ENCODE results near the gene DACT2.
"Not testable (repeated sequence)": the region's sequence is repeated elsewhere in the genome, so short reads cannot be mapped to it uniquely, and the experiment has no call there.

Gene DACT2

DNA sequence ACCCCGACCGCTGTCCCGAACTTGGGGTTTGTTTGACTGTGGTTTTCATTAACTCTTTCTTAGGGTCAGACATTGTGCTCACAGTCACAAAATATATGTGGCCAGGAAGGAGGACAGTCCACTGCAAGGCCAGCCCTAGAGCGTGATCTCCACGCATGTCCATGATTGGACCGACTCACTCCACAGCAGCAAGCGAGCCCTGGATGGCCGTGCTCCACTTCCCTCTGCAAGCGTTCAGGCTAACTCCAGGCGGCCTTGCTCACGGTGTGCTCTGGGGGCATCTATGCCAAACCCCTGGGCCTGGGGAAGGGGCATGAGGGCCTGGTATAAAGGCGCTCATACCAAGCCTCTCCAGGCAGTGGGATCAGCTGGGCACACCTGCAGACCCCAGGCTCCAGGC lies 5.6 kb downstream of the DACT2 start:
- no peak overlapping the region for H3K4me3 ChIP-seq (ENCODE audit: low read depth in 1 of 5, low read length in 5 of 5)
- H3K9me3 ChIP-seq (ENCODE audit: control insufficient read depth in 5 of 5, low read length in 5 of 5) = no peaks in the 10 kb centered on the region
- H3K4me1 ChIP-seq (ENCODE audit: control insufficient read depth in 5 of 5, insufficient read depth in 5 of 5, low read length in 5 of 5) = no peaks in the 10 kb centered on the region
- no peaks in the 10 kb centered on the region for H3K36me3 ChIP-seq (ENCODE audit: control insufficient read depth in 5 of 5, insufficient read depth in 5 of 5, low read length in 5 of 5)
- peaks cover 7 to 29% (median 14%) of the 10 kb centered on the region in 5 donors for H3K27me3 ChIP-seq (ENCODE audit: control insufficient read depth in 5 of 5, insufficient read depth in 4 of 5, low read length in 5 of 5)
- no peak overlapping the region for H3K9ac ChIP-seq (ENCODE audit: low read length in 5 of 5)
- H3K27ac ChIP-seq (ENCODE audit: low read depth, low read length) = no peak overlapping the region

DNA sequence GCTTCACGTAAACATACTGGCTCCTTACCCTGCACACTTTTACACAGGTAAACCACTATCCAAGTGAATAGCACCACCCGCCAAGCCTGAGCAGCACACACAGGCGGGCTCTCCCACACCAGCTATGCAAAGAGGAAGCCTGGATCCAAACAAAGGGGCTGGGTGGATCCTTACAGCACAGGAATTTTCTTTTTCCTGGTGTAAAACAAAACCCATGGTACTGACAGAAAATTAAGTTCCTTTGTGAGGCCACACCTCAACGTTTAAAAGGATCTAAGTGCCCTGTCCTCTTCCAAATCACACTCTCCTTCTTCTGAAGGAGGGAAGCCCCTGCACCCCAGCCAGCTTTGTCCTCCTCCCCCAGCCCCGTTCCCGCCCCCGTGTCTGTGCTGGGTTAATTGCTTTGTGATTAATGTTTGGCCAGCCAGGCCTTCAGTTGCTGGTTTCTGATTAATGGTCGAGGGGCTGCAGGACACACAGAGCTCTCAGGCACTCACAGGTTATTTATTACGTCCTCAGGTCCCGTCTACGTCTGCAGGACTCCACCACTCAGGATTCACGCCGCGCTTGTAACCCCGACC lies 6.1 kb downstream of the DACT2 start:
- no peak overlapping the region for H3K27ac ChIP-seq (ENCODE audit: low read depth, low read length)
- no peak overlapping the region for H3K4me3 ChIP-seq (ENCODE audit: low read depth in 1 of 5, low read length in 5 of 5)

DNA sequence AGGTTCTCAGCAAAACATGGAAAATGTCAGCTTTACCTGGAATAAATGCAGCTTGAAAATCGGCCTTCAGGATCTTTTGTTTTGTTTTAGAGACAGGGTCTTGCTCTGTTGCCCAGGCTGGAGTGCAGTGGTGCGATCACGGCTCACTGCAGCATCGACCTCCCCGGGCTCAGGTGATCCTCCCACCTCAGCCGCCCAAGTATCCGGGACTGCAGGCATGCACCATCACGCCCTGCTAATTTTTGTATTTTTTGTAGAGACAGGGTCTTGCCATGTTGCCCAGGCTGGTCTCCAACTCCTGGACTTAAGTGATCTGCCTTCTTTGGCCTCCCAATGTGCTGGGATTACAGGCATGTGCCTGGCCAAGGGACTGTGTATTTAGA lies 7.5 kb downstream of the DACT2 start:
- H3K9ac ChIP-seq (ENCODE audit: low read length in 5 of 5); H3K27ac ChIP-seq (ENCODE audit: low read depth, low read length); H3K36me3 ChIP-seq (ENCODE audit: control insufficient read depth in 5 of 5, insufficient read depth in 5 of 5, low read length in 5 of 5); H3K9me3 ChIP-seq (ENCODE audit: control insufficient read depth in 5 of 5, low read length in 5 of 5); H3K4me3 ChIP-seq (ENCODE audit: low read depth in 1 of 5, low read length in 5 of 5); H3K4me1 ChIP-seq (ENCODE audit: control insufficient read depth in 5 of 5, insufficient read depth in 5 of 5, low read length in 5 of 5): not testable (repeated sequence)
- peaks cover 2 to 18% (median 5%) of the 10 kb centered on the region in 5 donors for H3K27me3 ChIP-seq (ENCODE audit: control insufficient read depth in 5 of 5, insufficient read depth in 4 of 5, low read length in 5 of 5)

More for the DNA sequence above, 6.1 kb downstream of the DACT2 start:
- Histone ChIP-seq H3K9me3 (ENCODE audit: control insufficient read depth in 5 of 5, low read length in 5 of 5) (no peaks in the 10 kb centered on the region), H3K4me1 (ENCODE audit: control insufficient read depth in 5 of 5, insufficient read depth in 5 of 5, low read length in 5 of 5) (no peaks in the 10 kb centered on the region), H3K36me3 (ENCODE audit: control insufficient read depth in 5 of 5, insufficient read depth in 5 of 5, low read length in 5 of 5) (no peaks in the 10 kb centered on the region), H3K27me3 (ENCODE audit: control insufficient read depth in 5 of 5, insufficient read depth in 4 of 5, low read length in 5 of 5) (peaks cover 2 to 24% (median 9%) of the 10 kb centered on the region in 5 donors), H3K9ac (ENCODE audit: low read length in 5 of 5) (no peak overlapping the region)

DNA sequence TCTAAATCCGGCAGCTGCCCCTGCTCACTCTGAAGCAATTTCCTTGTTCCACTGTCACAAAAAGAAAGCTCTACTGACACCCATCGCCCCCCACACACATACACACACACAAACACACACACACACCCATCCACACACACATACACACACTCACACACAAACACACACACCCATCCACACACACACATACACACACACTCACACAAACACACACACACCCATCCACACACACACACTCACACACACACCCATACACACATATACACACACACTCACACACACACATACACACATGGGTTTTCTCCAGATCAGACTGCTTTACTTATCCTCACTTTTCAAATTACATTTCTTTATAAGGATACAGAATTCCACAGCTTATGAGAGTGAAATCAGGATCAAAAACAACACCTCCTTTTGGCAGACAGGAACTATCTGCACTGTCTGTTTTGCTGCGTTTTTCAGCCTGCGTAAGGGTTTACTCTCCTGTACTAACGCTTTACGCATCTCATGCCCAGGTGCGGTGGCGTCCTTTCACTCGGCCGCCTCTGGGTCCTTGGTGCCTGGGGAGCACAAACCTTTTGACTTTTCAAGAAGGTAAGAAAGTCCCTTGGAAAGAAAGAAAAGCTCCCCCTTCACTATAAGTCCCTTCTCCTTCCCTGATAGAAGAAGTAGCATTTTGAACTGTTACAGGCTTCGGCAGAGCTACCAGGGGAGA lies 8.0 kb downstream of the DACT2 start:
- H3K36me3 ChIP-seq (ENCODE audit: control insufficient read depth in 5 of 5, insufficient read depth in 5 of 5, low read length in 5 of 5) = no peaks in the 10 kb centered on the region
- H3K27ac ChIP-seq (ENCODE audit: low read depth, low read length) = no peak overlapping the region
- H3K4me1 ChIP-seq (ENCODE audit: control insufficient read depth in 5 of 5, insufficient read depth in 5 of 5, low read length in 5 of 5) = no peaks in the 10 kb centered on the region
- peaks cover 2 to 21% (median 6%) of the 10 kb centered on the region in 5 donors for H3K27me3 ChIP-seq (ENCODE audit: control insufficient read depth in 5 of 5, insufficient read depth in 4 of 5, low read length in 5 of 5)
- no peak overlapping the region for H3K4me3 ChIP-seq (ENCODE audit: low read depth in 1 of 5, low read length in 5 of 5)
- H3K9me3 ChIP-seq (ENCODE audit: control insufficient read depth in 5 of 5, low read length in 5 of 5) = no peaks in the 10 kb centered on the region
- no peak overlapping the region for H3K9ac ChIP-seq (ENCODE audit: low read length in 5 of 5)

DNA sequence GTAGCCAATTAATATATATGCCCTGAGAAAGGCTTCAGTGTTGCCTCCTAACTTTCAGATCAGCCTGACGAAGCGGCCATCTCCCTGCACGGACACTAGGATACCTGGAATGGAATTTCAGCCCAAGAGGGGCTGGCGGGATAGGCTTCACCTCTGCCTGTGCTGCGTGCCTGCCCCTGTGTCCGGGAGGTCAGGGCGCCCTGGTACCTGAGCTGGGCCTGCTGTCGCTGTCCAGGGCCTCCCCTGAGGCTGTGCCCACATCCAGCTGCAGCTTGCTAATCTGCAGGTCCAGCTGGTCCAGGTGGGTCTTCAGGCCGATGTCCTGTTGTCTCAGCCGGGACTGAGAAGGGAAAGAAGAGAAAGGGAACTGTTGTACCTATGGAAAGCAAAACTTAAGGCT lies 8.6 kb downstream of the DACT2 start:
- H3K4me3 ChIP-seq (ENCODE audit: low read depth in 1 of 5, low read length in 5 of 5) = no peak overlapping the region
- no peak overlapping the region for H3K9ac ChIP-seq (ENCODE audit: low read length in 5 of 5)
- peaks cover 2 to 21% (median 6%) of the 10 kb centered on the region in 5 donors for H3K27me3 ChIP-seq (ENCODE audit: control insufficient read depth in 5 of 5, insufficient read depth in 4 of 5, low read length in 5 of 5)
- H3K36me3 ChIP-seq (ENCODE audit: control insufficient read depth in 5 of 5, insufficient read depth in 5 of 5, low read length in 5 of 5) = no peaks in the 10 kb centered on the region
- H3K9me3 ChIP-seq (ENCODE audit: control insufficient read depth in 5 of 5, low read length in 5 of 5) = no peaks in the 10 kb centered on the region
- H3K4me1 ChIP-seq (ENCODE audit: control insufficient read depth in 5 of 5, insufficient read depth in 5 of 5, low read length in 5 of 5) = no peaks in the 10 kb centered on the region
- H3K27ac ChIP-seq (ENCODE audit: low read depth, low read length) = no peak overlapping the region

DNA sequence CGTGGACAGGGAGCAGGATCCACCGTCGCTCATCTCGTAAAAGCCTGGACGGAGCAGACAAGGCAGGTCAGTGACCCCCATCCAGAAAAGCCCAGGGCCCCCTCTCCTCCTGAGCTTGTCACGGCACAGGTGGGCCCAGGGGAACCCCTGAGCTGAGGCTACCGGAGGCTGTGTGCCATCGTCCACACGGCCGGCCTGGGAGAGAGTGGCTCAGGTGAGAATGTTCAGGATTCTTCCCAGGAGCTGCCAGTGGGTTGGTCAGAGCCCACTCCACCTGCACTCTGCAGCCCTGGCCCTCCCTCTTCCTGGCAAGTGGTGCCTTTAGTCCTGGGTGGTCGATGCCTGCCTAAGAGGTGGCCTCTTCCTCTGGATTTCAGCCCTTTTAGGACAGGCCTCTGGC lies 9.2 kb downstream of the DACT2 start:
- Histone ChIP-seq H3K36me3 (ENCODE audit: control insufficient read depth in 5 of 5, insufficient read depth in 5 of 5, low read length in 5 of 5) (no peaks in the 10 kb centered on the region), H3K4me1 (ENCODE audit: control insufficient read depth in 5 of 5, insufficient read depth in 5 of 5, low read length in 5 of 5) (no peaks in the 10 kb centered on the region), H3K27ac (ENCODE audit: low read depth, low read length) (no peak overlapping the region), H3K9me3 (ENCODE audit: control insufficient read depth in 5 of 5, low read length in 5 of 5) (no peaks in the 10 kb centered on the region), H3K9ac (ENCODE audit: low read length in 5 of 5) (no peak overlapping the region), H3K27me3 (ENCODE audit: control insufficient read depth in 5 of 5, insufficient read depth in 4 of 5, low read length in 5 of 5) (peaks cover 0 to 18% (median 4%) of the 10 kb centered on the region in 5 donors), H3K4me3 (ENCODE audit: low read depth in 1 of 5, low read length in 5 of 5) (no peak overlapping the region)

DNA sequence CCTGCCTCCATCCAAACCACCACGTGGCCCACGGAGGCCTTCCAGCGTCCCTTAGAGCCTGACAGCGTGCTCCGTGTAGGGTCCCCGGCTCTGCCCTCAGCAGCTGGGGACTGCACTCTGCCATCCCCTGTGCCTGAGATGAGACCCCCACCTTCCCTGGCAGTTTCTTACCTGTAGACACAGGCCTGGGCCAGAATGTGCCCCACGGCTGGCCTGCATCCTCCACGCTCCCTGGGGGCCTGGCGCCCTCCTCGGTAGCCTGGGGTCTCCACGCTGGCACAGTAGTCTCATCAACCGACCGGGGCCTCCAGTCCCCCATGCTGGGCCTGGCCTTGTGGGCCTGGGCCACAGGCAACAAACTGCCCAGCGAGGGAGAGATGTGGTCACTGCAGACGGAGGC lies 9.6 kb downstream of the DACT2 start:
- no peaks in the 10 kb centered on the region for H3K9me3 ChIP-seq (ENCODE audit: control insufficient read depth in 5 of 5, low read length in 5 of 5)
- no peak overlapping the region for H3K4me3 ChIP-seq (ENCODE audit: low read depth in 1 of 5, low read length in 5 of 5)
- no peaks in the 10 kb centered on the region for H3K36me3 ChIP-seq (ENCODE audit: control insufficient read depth in 5 of 5, insufficient read depth in 5 of 5, low read length in 5 of 5)
- H3K27ac ChIP-seq (ENCODE audit: low read depth, low read length) = no peak overlapping the region
- H3K27me3 ChIP-seq (ENCODE audit: control insufficient read depth in 5 of 5, insufficient read depth in 4 of 5, low read length in 5 of 5) = peaks cover 0 to 14% (median 3%) of the 10 kb centered on the region in 5 donors
- H3K9ac ChIP-seq (ENCODE audit: low read length in 5 of 5) = no peak overlapping the region
- H3K4me1 ChIP-seq (ENCODE audit: control insufficient read depth in 5 of 5, insufficient read depth in 5 of 5, low read length in 5 of 5) = no peaks in the 10 kb centered on the region

DNA sequence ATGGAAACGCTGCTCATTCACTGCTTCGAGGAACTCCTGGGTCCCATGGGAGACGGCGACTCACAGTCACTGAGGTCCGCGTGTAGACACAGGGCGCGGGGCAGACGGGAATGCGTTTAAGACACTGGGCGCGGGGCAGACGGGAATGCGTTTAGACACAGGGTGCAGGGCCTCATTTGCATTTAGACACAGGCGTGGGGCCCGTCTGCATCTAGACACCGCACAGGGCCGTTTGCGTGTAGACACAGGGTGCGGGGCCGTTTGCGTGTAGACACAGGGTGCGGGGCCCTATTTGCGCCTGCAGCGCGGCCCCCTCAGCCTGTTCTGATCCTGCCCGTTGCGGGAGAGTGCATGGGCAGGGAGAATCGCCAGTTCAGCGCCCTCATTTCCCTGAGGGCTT lies 10.4 kb downstream of the DACT2 start:
- H3K4me1 ChIP-seq (ENCODE audit: control insufficient read depth in 5 of 5, insufficient read depth in 5 of 5, low read length in 5 of 5) = no peaks in the 10 kb centered on the region
- no peak overlapping the region for H3K4me3 ChIP-seq (ENCODE audit: low read depth in 1 of 5, low read length in 5 of 5)
- H3K27ac ChIP-seq (ENCODE audit: low read depth, low read length) = no peak overlapping the region
- no peaks in the 10 kb centered on the region for H3K36me3 ChIP-seq (ENCODE audit: control insufficient read depth in 5 of 5, insufficient read depth in 5 of 5, low read length in 5 of 5)
- no peak overlapping the region for H3K9ac ChIP-seq (ENCODE audit: low read length in 5 of 5)
- no peaks in the 10 kb centered on the region for H3K9me3 ChIP-seq (ENCODE audit: control insufficient read depth in 5 of 5, low read length in 5 of 5)
- H3K27me3 ChIP-seq (ENCODE audit: control insufficient read depth in 5 of 5, insufficient read depth in 4 of 5, low read length in 5 of 5) = peaks cover 0 to 9% (median 3%) of the 10 kb centered on the region in 5 donors

DNA sequence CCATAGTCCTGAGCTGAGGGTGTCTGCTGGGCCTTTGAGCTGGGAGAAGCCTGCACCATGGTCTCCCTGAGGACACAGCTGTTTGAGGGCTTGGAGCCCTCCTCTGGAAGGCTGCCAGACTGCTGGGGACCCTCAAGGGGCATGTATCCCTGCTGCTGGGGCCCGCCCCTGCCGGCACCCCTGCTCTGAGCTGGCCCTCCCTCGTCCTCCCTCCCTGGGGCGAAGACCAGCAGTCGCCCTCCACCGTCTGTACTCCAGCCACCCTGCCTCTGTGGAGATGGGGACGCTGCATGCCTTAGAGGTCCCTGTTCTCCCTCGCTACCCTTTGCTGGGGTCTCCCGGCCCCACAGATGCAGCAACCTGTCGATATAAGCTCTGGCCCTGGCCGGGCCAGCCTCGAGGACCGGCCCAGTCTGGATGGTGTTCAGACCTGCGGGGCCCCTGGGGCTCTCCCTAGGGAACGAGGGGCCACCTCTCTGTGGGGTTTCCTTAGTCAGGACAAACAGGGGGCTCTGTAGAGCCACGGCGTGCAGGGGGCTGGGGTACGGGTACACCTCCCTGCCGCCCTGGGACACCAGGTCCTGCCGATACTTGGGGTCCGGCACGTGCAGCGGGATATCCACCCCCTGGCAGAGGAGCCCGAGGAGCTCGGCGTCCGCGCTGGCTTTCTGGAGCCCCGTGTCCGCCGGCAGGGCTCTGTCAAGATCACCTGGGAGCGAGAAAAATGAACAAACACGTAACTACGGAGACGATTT lies 11.0 kb downstream of the DACT2 start:
- peaks cover 0 to 9% (median 3%) of the 10 kb centered on the region in 5 donors for H3K27me3 ChIP-seq (ENCODE audit: control insufficient read depth in 5 of 5, insufficient read depth in 4 of 5, low read length in 5 of 5)
- H3K4me3 ChIP-seq (ENCODE audit: low read depth in 1 of 5, low read length in 5 of 5) = no peak overlapping the region
- no peaks in the 10 kb centered on the region for H3K9me3 ChIP-seq (ENCODE audit: control insufficient read depth in 5 of 5, low read length in 5 of 5)
- no peak overlapping the region for H3K27ac ChIP-seq (ENCODE audit: low read depth, low read length)
- no peaks in the 10 kb centered on the region for H3K4me1 ChIP-seq (ENCODE audit: control insufficient read depth in 5 of 5, insufficient read depth in 5 of 5, low read length in 5 of 5)
- H3K9ac ChIP-seq (ENCODE audit: low read length in 5 of 5) = no peak overlapping the region
- no peaks in the 10 kb centered on the region for H3K36me3 ChIP-seq (ENCODE audit: control insufficient read depth in 5 of 5, insufficient read depth in 5 of 5, low read length in 5 of 5)

DNA sequence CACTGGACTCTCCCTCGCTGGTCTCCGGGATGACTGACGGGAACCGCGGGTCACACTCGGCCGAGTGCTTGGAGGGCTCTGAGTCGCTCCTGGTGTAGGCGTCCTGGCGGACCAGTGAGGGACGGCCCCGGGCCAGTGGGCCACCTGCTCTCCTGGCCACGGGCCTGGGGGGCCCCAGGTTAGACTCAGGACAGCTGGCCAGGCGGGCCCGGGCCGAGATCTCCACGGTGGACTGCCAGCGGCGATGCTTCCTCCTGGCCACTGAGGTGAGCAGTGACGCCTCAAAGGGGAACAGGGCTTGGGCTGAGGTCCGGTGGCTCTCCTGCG lies 11.9 kb downstream of the DACT2 start:
- H3K9me3 ChIP-seq (ENCODE audit: control insufficient read depth in 5 of 5, low read length in 5 of 5) = no peaks in the 10 kb centered on the region
- H3K4me1 ChIP-seq (ENCODE audit: control insufficient read depth in 5 of 5, insufficient read depth in 5 of 5, low read length in 5 of 5) = no peaks in the 10 kb centered on the region
- H3K36me3 ChIP-seq (ENCODE audit: control insufficient read depth in 5 of 5, insufficient read depth in 5 of 5, low read length in 5 of 5) = no peaks in the 10 kb centered on the region
- H3K27me3 ChIP-seq (ENCODE audit: control insufficient read depth in 5 of 5, insufficient read depth in 4 of 5, low read length in 5 of 5) = peaks cover 0 to 9% (median 3%) of the 10 kb centered on the region in 5 donors
- H3K9ac ChIP-seq (ENCODE audit: low read length in 5 of 5) = no peak overlapping the region
- no peak overlapping the region for H3K4me3 ChIP-seq (ENCODE audit: low read depth in 1 of 5, low read length in 5 of 5)
- H3K27ac ChIP-seq (ENCODE audit: low read depth, low read length) = no peak overlapping the region

All from subcutaneous abdominal adipose tissue (tissue), 5 donors.